PC-9 (cell line): ENCODE data around the gene MXRA8. TPM values are rescaled to one million over a fixed set of nuclear protein-coding genes. Genes with fewer than 3 reads are reported as not detected.

Source experiments
- BruUV-seq: library from RNA; stranded (reverse); fragments of 400-500 nt; replicated peaks from 2 replicates; lab custom pipeline; 2021; lab: Mats Ljungman, UMichigan
- CTCF ChIA-PET: fragments of 300-600 bp; sonication (Branson Sonifier 250); formaldehyde crosslinking; loops from one replicate; lab custom pipeline; 2022; ENCODE audit warnings: antibody characterized with exemption; lab: Charles Lee
- POLR2A ChIA-PET: fragments of 300-600 bp; sonication (Branson Sonifier 250); formaldehyde crosslinking; loops from one replicate; lab custom pipeline; 2022; ENCODE audit warnings: antibody characterized with exemption; ENCODE audit not compliant: unreplicated experiment; lab: Charles Lee
- DNase-seq, 2 experiments: peaks; one replicate each; pipeline versions ENCODE4 v3.0.0 to v3.0.0-alpha.2; 2015 to 2022; ENCODE audit warnings: mixed read lengths in 1 of 2
- H2AFZ ChIP-seq: fragments of 200-600 bp; sonication (generic); 2 replicates; pipeline ENCODE4 v1.8.1; 2017; ENCODE audit warnings: antibody characterized with exemption
- H3F3A ChIP-seq: fragments of 200-600 bp; sonication (generic); 2 replicates; pipeline ENCODE4 v1.8.1; 2017; ENCODE audit warnings: antibody characterized with exemption, mild to moderate bottlenecking, low read depth; ENCODE audit not compliant: insufficient read depth
- H3K27ac ChIP-seq: fragments of 200-600 bp; sonication (generic); 2 replicates; pipeline ENCODE4 v1.6.1; 2016; ENCODE audit warnings: mixed run types
- H3K27me3 ChIP-seq: fragments of 200-600 bp; sonication (generic); 2 replicates; pipeline ENCODE4 v1.6.1; 2016; ENCODE audit warnings: low read depth, mixed run types; ENCODE audit not compliant: insufficient read depth
- H3K36me3 ChIP-seq: fragments of 200-600 bp; sonication (generic); 2 replicates; pipeline ENCODE4 v1.6.1; 2016; ENCODE audit warnings: low read depth, mixed run types
- H3K4me1 ChIP-seq: fragments of 200-600 bp; sonication (generic); replicated peaks from 2 replicates; pipeline ENCODE4 v1.6.1; 2016; ENCODE audit warnings: mixed run types; ENCODE audit not compliant: insufficient read depth
- H3K4me2 ChIP-seq: fragments of 200-600 bp; sonication (generic); 2 replicates; pipeline ENCODE4 v1.6.1; 2017; ENCODE audit warnings: mixed run types
- H3K4me3 ChIP-seq: fragments of 200-600 bp; sonication (generic); 2 replicates; pipeline ENCODE4 v1.6.1; 2016; ENCODE audit warnings: mixed run types
- H3K79me2 ChIP-seq: fragments of 200-600 bp; sonication (generic); 2 replicates; pipeline ENCODE4 v1.6.1; 2017; ENCODE audit warnings: low read depth, mixed run types
- H3K9me2 ChIP-seq: fragments of 200-600 bp; sonication (generic); 2 replicates; pipeline ENCODE4 v1.8.1; 2017; ENCODE audit warnings: mild to moderate bottlenecking; ENCODE audit not compliant: insufficient read depth
- H3K9me3 ChIP-seq: fragments of 200-600 bp; sonication (generic); 2 replicates; pipeline ENCODE4 v1.8.1; 2016; ENCODE audit warnings: low read depth; ENCODE audit not compliant: insufficient read depth
- H4K20me1 ChIP-seq: fragments of 200-600 bp; sonication (generic); 2 replicates; pipeline ENCODE4 v1.8.1; 2017; ENCODE audit not compliant: insufficient read depth
- CTCF ChIP-seq: fragments of 200-600 bp; sonication (generic); conservative IDR thresholded peaks from 2 replicates; pipeline ENCODE4 v1.6.1; 2017; ENCODE audit warnings: mixed run types, antibody characterized with exemption, mild to moderate bottlenecking, moderate library complexity
- EZH2 ChIP-seq: fragments of 200-600 bp; sonication (generic); IDR thresholded peaks from 2 replicates; pipeline ENCODE4 v1.8.0; 2017; ENCODE audit warnings: antibody characterized with exemption, low read depth
- intact Hi-C: fragments of 100-400 bp; cut with micrococcal nuclease; formaldehyde crosslinking; loops from one replicate; pipeline ENCODE4 v1.10.0; 2022; ENCODE audit not compliant: unreplicated experiment
- total RNA-seq: library from RNA; stranded (reverse); gene quantifications from 2 replicates; pipeline ENCODE4 v1.2.3, GENCODE V29; 2021

The MXRA8 gene
- total RNA-seq, 1 experiment from 2014 or later, result 0.55 TPM

- Histone ChIP-seq H3K4me2 (peak overlapping the region; percentile 98), H3K27me3 (no peaks in the 10 kb centered on the region), H3K9me2 (no peaks in the 10 kb centered on the region), H2AFZ (no peak overlapping the region), H3K9me3 (no peaks in the 10 kb centered on the region), H3K79me2 (peaks cover 21% of the 10 kb centered on the region; the same call in 1 of the 2 replicates), H3F3A (peaks cover 16% of the 10 kb centered on the region; the same call in 1 of the 2 replicates), H3K36me3 (no peaks in the 10 kb centered on the region), H3K4me1 (peaks cover 31% of the 10 kb centered on the region), H4K20me1 (peaks cover 4% of the 10 kb centered on the region; the same call in 1 of the 2 replicates), H3K27ac (0 out of 2 replicates have a peak overlapping the region, but pooled peaks have one; percentile 8), H3K4me3 (no peak overlapping the region)
- intact Hi-C loops, result loop anchor here (10.0 kb wide), 2 partner anchors 200 to 300 kb away; partner anchors contain the start of gene HES4
- TF ChIP-seq EZH2, result no peak
- no peak for TF ChIP-seq CTCF
- CTCF ChIA-PET, result no interaction called here
- peak in 1 of 2 experiments; percentile 53 for DNase-seq
- no TSS peak for BruUV-seq
- POLR2A ChIA-PET, result interaction anchor here (0.5 to 0.7 kb wide), 3 partner anchors 14 to 391 kb away, joined by 3 to 5 read pairs (median 3); no protein-coding TSS in a partner anchor
Observed at GRCh38 chr1:1304331-1305299, 53.7 kb downstream of the MXRA8 start.

- POLR2A ChIA-PET, result no interaction called here
Observed at GRCh38 chr1:1303736-1304135, 54.6 kb downstream of the MXRA8 start.

More at GRCh38 chr1:1303736-1304135, 54.6 kb downstream of the MXRA8 start:
- H3K4me3 ChIP-seq, result no peak overlapping the region
- H4K20me1 ChIP-seq, result peaks cover 4% of the 10 kb centered on the region; the same call in 1 of the 2 replicates
- no peaks in the 10 kb centered on the region for H3K9me3 ChIP-seq
- BruUV-seq, result no TSS peak
- DNase-seq, result no peak
- H3K27ac ChIP-seq, result no peak overlapping the region
- peaks cover 16% of the 10 kb centered on the region; the same call in 1 of the 2 replicates for H3K79me2 ChIP-seq
- H3K4me1 ChIP-seq, result peaks cover 28% of the 10 kb centered on the region
- TF ChIP-seq CTCF, result no peak
- TF ChIP-seq EZH2, result no peak
- H3K36me3 ChIP-seq, result no peaks in the 10 kb centered on the region
- H3F3A ChIP-seq, result peaks cover 16% of the 10 kb centered on the region; the same call in 1 of the 2 replicates
- H3K27me3 ChIP-seq, result no peaks in the 10 kb centered on the region
- CTCF ChIA-PET, result no interaction called here
- H3K9me2 ChIP-seq, result no peaks in the 10 kb centered on the region
- intact Hi-C loops, result loop anchor here (10.0 kb wide), 2 partner anchors 201 to 299 kb away; partner anchors contain the start of gene HES4
- H3K4me2 ChIP-seq, result no peak overlapping the region
- no peak overlapping the region for H2AFZ ChIP-seq
